HG02571 (cell line): Measurements from ENCODE around the gene TMEM204.
"Not testable (repeated sequence)": the region's sequence is repeated elsewhere in the genome, so short reads cannot be mapped to it uniquely, and the experiment has no call there.

ENCODE experiments used
- ATAC-seq: cut with Tn5 transposase; IDR thresholded peaks from one replicate; pipeline ENCODE4 v1.9.1; 2021; ENCODE audit warnings: mild to moderate bottlenecking, moderate library complexity; ENCODE audit not compliant: unreplicated experiment

TMEM204 gene

DNA sequence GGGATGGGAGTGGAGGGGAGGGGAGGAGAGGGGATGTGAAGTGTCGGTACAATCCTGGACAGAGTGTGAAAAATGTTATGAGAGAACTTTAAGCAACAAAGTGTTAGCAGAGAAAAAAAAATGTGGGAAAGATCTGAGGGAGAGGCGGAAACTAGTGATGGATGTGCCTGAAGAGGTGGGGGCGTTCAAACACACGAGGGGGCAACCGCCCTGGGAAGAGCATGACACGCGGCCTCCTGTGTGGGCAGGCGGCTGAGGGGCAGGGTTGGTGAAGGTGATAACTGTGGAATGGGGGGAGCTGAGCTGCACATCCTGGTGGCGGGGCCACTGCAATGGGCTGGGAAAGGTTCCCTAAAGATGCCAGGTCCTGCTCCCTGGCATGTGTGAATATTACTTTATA lies 48.3 kb downstream of the TMEM204 start:
- ATAC-seq: no peak

DNA sequence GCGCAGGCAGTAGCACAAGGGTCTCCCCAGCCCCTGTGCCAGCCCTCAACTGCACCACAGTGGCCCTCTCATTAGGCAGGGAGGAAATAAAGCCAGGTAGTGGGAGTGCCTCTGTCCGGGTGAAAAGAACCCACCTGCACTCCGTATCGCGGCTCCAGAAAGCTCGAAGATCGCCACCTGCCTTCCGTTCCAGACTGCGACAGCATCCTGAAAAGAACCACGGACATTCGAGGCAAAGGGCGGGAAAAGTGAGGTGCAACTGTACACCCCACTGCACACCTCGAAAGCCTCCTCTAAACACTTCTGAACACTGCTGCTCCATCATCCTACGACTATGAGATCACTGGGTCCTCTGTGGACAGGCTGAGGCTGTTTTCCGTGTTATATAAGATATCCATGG lies 49.7 kb downstream of the TMEM204 start:
- ATAC-seq: no peak

DNA sequence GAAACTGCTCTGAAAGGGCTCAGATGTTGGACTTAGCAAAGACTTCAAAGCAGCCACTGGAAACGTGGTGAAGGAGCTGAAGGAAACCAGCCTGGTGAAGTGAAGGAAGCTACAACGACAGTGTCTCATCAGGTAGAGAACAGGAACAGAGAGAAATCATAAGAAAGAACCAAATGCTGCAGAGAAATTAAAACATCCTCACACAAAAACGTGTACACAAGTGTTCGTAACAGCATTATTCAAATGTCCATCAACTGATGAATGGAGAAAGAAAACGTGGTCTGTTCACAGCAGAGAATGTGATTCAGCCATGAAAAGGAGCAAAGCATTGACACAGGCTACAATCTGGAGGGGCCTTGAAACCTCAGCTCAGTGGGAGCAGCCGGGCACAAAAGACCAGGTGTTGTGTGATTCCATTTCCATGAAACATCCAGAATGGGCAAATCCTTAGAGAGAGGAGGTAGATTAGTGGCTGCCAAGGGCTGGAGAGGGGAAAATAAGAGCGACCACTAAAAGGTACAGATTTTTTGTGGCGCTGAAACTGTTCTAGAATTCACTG lies 51.5 kb downstream of the TMEM204 start:
- ATAC-seq: no peak

DNA sequence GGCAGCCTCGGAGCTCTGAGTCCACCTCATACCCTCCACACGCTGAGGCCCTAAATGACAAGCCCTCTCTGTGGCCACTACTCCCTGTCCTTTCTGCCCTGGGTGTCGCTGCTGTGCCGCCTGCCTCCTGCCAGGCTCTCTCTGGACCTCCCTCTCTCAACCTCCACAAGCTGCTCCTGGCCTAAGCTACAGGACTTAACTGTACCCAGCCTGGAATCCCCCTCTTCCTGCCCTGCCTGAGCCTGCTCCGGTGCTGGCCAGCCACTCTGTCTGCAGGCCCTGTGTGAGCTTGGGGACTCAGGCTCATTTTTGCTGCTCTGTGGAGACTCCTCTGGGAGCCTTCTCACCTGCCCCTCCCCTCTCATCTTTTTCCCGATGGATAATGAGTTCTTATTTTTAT lies 56.9 kb downstream of the TMEM204 start:
- ATAC-seq: no peak

DNA sequence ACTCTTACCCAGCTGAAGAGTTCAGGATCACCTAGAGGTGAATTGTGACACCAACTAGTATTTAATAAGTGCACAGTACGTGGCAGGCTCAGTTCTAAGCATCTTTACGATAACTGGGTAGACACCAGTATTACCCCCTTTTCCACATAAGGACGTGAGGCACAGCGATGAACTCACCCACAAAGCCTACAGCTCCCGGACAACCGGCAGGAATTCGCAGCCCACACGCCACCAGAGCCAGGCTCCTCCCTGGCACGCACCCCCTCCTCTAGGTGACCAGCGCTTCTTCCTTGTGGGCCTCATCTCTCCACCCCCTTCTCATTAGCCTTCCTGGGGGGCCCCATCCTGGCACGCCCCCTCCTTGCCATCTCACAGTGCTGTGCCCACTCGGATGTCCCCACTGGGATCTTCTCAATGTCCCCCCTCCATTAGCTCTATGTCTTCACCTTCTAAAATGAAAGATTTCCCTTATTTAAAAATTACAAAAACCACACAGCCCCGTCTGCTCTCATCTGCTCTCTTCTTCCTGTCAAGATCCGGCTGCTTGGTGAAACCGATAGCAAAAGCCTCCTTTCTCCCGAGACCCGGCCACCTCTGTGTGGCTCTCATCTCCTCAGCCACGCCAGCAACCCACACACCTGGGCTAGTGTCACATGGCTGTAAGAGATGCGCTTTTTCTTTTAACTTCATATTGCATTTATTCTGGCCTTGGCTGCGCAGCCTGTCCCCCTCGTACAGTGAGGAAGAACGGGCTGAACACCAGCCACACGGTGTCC lies 57.7 kb downstream of the TMEM204 start:
- no peak for ATAC-seq

DNA sequence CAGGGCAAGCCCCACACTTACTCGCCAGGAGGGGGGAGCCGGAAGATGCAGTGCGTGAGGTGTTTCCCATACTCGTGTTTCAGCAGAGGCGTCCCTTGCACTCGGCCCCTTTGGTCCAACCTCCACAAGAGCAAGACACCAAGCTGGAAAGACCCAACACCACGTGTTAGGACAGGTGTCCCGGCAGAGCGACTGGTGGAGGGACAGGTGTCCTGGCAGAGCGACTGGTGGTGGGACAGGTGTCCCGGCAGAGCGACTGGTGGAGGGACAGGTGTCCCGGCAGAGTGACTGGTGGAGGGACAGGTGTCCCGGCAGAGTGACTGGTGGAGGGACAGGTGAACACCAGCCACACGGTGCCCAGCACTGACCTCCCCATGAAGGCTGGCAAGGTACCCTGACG lies 59.0 kb downstream of the TMEM204 start:
- ATAC-seq: no peak

DNA sequence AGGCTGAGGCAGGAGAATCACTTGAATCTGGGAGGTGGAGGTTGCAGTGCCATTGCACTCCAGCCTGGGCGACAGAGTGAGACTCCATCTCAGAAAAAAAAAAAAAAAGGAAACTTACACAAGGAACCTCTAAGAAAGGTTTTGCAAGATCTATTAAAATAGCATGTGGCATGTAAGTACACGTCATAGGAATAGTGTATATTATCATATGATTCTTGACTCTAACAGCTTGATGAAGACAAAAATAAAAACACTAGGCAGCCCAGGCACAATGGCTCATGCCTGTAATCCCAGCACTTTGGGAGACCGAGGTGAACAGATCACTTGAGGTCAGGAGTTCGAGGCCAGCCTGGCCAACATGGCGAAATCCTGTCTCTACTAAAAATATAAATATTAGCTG lies 62.0 kb downstream of the TMEM204 start:
- not testable (repeated sequence) for ATAC-seq

DNA sequence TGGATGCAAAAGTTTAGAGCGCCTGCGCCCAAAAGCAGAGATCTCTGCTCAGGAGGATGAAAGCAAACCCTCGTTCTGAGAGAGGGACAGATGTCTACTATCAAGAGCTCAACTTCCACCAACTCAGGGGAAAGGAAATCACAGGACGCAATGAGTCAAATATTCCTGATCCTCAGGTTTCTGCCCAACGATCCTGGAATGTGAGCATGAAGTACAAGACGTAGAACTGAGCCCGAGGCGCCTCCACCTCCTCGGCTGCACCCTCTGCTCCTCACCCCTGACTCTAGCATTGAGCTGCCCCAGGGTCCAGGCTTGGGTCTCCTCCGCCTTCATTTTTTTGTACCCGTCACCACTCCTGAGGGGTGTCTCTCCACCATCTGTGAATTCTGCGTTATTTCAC lies 63.0 kb downstream of the TMEM204 start:
- no peak for ATAC-seq

DNA sequence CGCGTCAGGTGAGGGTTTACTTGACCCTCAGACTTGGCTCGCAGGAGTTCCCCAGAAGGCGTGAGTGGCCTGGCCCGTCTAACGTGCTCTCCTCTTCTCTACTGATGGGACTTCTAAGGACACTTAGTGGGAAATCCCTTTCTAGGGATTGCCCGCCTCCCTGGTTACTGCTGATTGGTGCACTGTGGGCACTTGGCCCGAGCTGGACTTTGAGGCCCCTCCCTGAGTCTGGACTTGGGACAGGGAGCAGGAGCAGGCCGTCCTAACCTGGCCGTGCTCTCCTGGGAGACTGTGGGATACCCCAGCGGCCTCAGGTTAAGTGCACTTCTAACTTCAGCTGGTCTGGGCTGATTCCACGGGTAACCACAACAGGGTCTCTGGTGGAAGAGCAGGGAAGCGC lies 63.7 kb downstream of the TMEM204 start:
- no peak for ATAC-seq

DNA sequence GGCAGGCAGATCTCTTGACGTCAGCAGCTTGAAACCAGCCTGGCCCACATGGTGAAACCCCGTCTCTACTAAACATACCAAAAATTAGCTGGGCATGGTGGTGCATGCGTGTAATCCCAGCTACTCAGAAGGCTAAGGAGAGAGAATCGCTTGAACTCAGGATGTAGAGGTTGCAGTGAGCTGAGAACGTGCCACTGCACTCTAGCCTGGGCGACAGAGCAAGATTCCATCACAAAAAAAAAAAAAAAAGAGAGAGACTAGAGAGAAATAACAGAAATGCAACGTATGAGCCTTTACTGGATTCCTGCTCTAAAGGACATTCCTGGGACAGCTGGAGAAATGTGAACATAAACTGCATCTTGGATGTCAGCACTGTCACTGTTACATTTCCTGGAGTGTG lies 67.6 kb downstream of the TMEM204 start:
- no peak for ATAC-seq

DNA sequence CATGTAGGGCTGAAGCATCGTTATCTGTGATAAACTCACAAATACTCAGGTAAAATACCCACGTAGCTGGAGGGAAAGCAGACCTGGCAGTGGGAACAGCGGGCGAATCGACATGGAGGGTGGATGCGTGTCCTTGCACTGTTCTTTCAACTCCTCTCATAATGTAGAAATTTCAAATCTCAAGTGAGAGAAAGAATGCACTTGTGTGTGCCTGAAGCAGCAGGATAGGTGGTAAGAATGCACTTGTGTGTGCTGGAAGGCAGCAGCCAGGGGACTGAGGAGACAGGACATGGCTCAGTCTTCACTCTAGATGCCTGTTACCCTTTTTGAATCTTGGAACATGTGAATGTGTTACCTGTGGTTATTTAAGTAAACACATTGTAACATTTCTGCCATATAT lies 68.0 kb downstream of the TMEM204 start:
- no peak for ATAC-seq

DNA sequence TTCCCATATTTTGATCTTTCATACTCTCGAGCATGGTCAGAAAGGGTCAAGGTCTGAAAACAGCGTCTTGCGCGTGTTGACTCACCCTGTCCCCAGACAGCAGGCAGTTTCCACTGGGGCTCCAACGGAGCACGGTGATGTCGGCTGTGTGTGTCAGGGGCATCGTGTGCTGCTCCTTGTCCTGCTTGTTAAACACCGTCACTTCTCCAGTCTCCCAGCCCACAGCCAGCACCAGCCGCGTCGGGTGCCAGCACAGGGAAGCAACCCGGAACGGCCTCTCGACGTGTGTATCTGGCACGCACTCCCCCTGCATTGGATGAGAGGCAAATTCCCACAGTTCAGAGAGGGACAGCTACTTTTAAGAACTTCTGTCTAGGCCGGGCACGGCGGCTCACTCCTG lies 68.8 kb downstream of the TMEM204 start:
- no peak for ATAC-seq
